Measurements from ENCODE around the gene TBC1D16. TPM values are rescaled to one million over a fixed set of nuclear protein-coding genes. Genes with fewer than 3 reads are reported as not detected.

TBC1D16 gene
- total RNA-seq, 1 experiment from 2014 or later: 85.8 TPM

- H3K4me2 ChIP-seq (ENCODE audit: insufficient read depth, insufficient read length, low read length): no peak overlapping the region
- H3T11ph ChIP-seq (ENCODE audit: low read length): no peak overlapping the region
- no peaks in the 10 kb centered on the region; the same call in 1 of the 2 replicates for H3K4me1 ChIP-seq (ENCODE audit: insufficient read depth, low read length)
- H2AK5ac ChIP-seq (ENCODE audit: insufficient read length, low read length): no peak overlapping the region
- no peaks in the 10 kb centered on the region for H3K79me1 ChIP-seq (ENCODE audit: insufficient read depth, low read depth, low read length, poor library complexity, severe bottlenecking)
- no peak overlapping the region for H3K4me3 Mint-ChIP-seq
- no peak overlapping the region for H3K18ac ChIP-seq (ENCODE audit: insufficient read length, low read depth, low read length)
- H2AFZ ChIP-seq (ENCODE audit: low read length): no peak overlapping the region
- H4K91ac ChIP-seq (ENCODE audit: insufficient read length, low read depth, low read length): no peak overlapping the region
- whole genome bisulfite sequencing (ENCODE audit: extremely low coverage, insufficient read length, low lambda C conversion rate): no CpG with 5 or more reads among the region's 9 CpGs
- H3K9ac ChIP-seq (ENCODE audit: extremely low read depth, insufficient read length, low read length): no peak overlapping the region
- no peaks in the 10 kb centered on the region for H3K79me2 ChIP-seq (ENCODE audit: insufficient read depth, low read length)
- no peak overlapping the region for H2BK5ac ChIP-seq (ENCODE audit: insufficient read length, low read length)
- no peak overlapping the region for H3K4ac ChIP-seq (ENCODE audit: low read depth, low read length)
- no peaks in the 10 kb centered on the region for H3K36me3 Mint-ChIP-seq (ENCODE audit: insufficient read depth in 1 of 3, low read depth in 3 of 3)
- no peak overlapping the region for H2BK120ac ChIP-seq (ENCODE audit: low read depth, low read length, poor library complexity, severe bottlenecking)
- DNase-seq: no peak
- no peak overlapping the region for H4K8ac ChIP-seq (replicated peaks; ENCODE audit: insufficient read length, low read depth, low read length)
- no peak overlapping the region for H3K27ac Mint-ChIP-seq
- H3K14ac ChIP-seq (ENCODE audit: insufficient read depth, low read length): no peak overlapping the region
- no peak overlapping the region for H3K23ac ChIP-seq (ENCODE audit: insufficient read length, low read depth, low read length)
- H3K27ac ChIP-seq (ENCODE audit: insufficient read length, low read depth, low read length): no peak overlapping the region
- H3K4me1 Mint-ChIP-seq: no peaks in the 10 kb centered on the region; a peak in 1 of 4 replicates
- H3K9me3 Mint-ChIP-seq: no peaks in the 10 kb centered on the region
- H3K27me3 ChIP-seq (ENCODE audit: insufficient read depth, low read length): no peaks in the 10 kb centered on the region
- H3K27me3 Mint-ChIP-seq (ENCODE audit: low read depth): peaks cover 40% of the 10 kb centered on the region
- no peak overlapping the region for H2BK20ac ChIP-seq (ENCODE audit: low read depth, low read length, poor library complexity, severe bottlenecking)
- H3K9me3 ChIP-seq (ENCODE audit: control insufficient read depth, low read depth, low read length): no peaks in the 10 kb centered on the region
- no peaks in the 10 kb centered on the region for H4K20me1 ChIP-seq (ENCODE audit: control insufficient read depth, insufficient read depth, insufficient read length)
- no peak for TF ChIP-seq CTCF (conservative IDR thresholded peaks at IDR 0.05)
- no peak overlapping the region for H2BK12ac ChIP-seq (ENCODE audit: insufficient read length, low read depth, low read length)
- H3K56ac ChIP-seq (ENCODE audit: insufficient read length, low read depth, low read length): no peak overlapping the region
- no peak overlapping the region for H4K5ac ChIP-seq (ENCODE audit: insufficient read length, low read depth, low read length)
- H2BK15ac ChIP-seq (ENCODE audit: low read depth, low read length): no peak overlapping the region
- no peaks in the 10 kb centered on the region for H3K23me2 ChIP-seq (ENCODE audit: insufficient read length, low read depth, low read length, poor library complexity, severe bottlenecking)
Measured at GRCh38 chr17:79890706-79891105, 145.0 kb downstream of the TBC1D16 start.
